OCI-LY7 (cell line): ENCODE data around the gene SMTNL2. TPM values are rescaled to one million over a fixed set of nuclear protein-coding genes. Genes with fewer than 3 reads are reported as not detected.

Experiments
- BruUV-seq: library from RNA; stranded (reverse); fragments of 400-500 nt; replicated peaks from 2 replicates; lab custom pipeline; 2021; lab: Mats Ljungman, UMichigan
- CTCF ChIA-PET: fragments of 300-600 bp; sonication (Branson Sonifier 250); formaldehyde crosslinking; loops from one replicate; lab custom pipeline; 2022; ENCODE audit warnings: antibody characterized with exemption; ENCODE audit not compliant: unreplicated experiment; lab: Charles Lee
- POLR2A ChIA-PET: fragments of 300-600 bp; sonication (Branson Sonifier 250); formaldehyde crosslinking; loops from one replicate; lab custom pipeline; 2022; ENCODE audit warnings: antibody characterized with exemption; lab: Charles Lee
- DNase-seq: peaks from one replicate; pipeline ENCODE4 v3.0.0-alpha.2; 2015; ENCODE audit warnings: low spot score
- H2AFZ ChIP-seq: fragments of 200-600 bp; sonication (generic), shearing (Covaris generic); 2 replicates; pipeline ENCODE4 v1.6.1; 2014; ENCODE audit warnings: mild to moderate bottlenecking, antibody characterized with exemption, low read length, moderate library complexity
- H3K27ac ChIP-seq: fragments of 200-600 bp; sonication (generic); 2 replicates; pipeline ENCODE4 v1.5.1; 2014; ENCODE audit warnings: mixed run types, low read depth, mild to moderate bottlenecking, moderate library complexity, low read length, inconsistent platforms; ENCODE audit not compliant: poor library complexity, severe bottlenecking
- H3K36me3 ChIP-seq: fragments of 200-600 bp; sonication (generic); 2 replicates; pipeline ENCODE4 v1.6.1; 2014; ENCODE audit warnings: mild to moderate bottlenecking, antibody characterized with exemption, low read length, moderate library complexity, mixed read lengths; ENCODE audit not compliant: insufficient read depth
- H3K4me1 ChIP-seq: fragments of 200-600 bp; sonication (generic); 2 replicates; pipeline ENCODE4 v1.5.1; 2014; ENCODE audit warnings: mild to moderate bottlenecking, low read length; ENCODE audit not compliant: insufficient read depth, poor library complexity, severe bottlenecking
- H3K4me2 ChIP-seq: fragments of 200-600 bp; sonication (generic); 2 replicates; pipeline ENCODE4 v1.6.1; 2014; ENCODE audit warnings: mild to moderate bottlenecking, low read length
- H3K4me3 ChIP-seq: fragments of 200-600 bp; sonication (generic); 2 replicates; pipeline ENCODE4 v1.5.1; 2014; ENCODE audit warnings: mild to moderate bottlenecking, low read depth, low read length; ENCODE audit not compliant: poor library complexity, severe bottlenecking
- H3K79me2 ChIP-seq: fragments of 200-600 bp; sonication (generic); 2 replicates; pipeline ENCODE4 v1.6.1; 2016; ENCODE audit warnings: low read depth, mild to moderate bottlenecking, low read length, moderate library complexity, mixed read lengths; ENCODE audit not compliant: insufficient read depth
- H3K9me2 ChIP-seq: fragments of 200-600 bp; sonication (generic); 2 replicates; pipeline ENCODE4 v1.6.1; 2016; ENCODE audit warnings: mild to moderate bottlenecking, low read length, mixed read lengths; ENCODE audit not compliant: insufficient read depth
- H3K9me3 ChIP-seq: fragments of 200-600 bp; sonication (generic); 2 replicates; pipeline ENCODE4 v1.6.1; 2014; ENCODE audit warnings: mild to moderate bottlenecking, mixed run types, low read length, mixed read lengths
- H4K20me1 ChIP-seq: fragments of 200-600 bp; sonication (generic); 2 replicates; pipeline ENCODE4 v1.6.1; 2014; ENCODE audit warnings: mild to moderate bottlenecking, antibody characterized with exemption, low read length, moderate library complexity, mixed read lengths; ENCODE audit not compliant: insufficient read depth
- CTCF ChIP-seq: fragments of 200-600 bp; sonication (generic); conservative IDR thresholded peaks from 2 replicates; pipeline ENCODE4 v1.5.1; 2014; ENCODE audit warnings: mild to moderate bottlenecking, antibody characterized with exemption, low read length, moderate library complexity, mixed read lengths
- EZH2phosphoT487 ChIP-seq: fragments of 200-600 bp; sonication (generic); IDR thresholded peaks from 2 replicates; pipeline ENCODE4 v1.6.1; 2018; ENCODE audit warnings: low read depth, borderline replicate concordance, mild to moderate bottlenecking, mixed run types, antibody characterized with exemption, low read length, moderate library complexity, mixed read lengths
- intact Hi-C: fragments of 100-400 bp; cut with micrococcal nuclease; formaldehyde crosslinking; loops from one replicate; pipeline ENCODE4 v1.10.0; 2022; ENCODE audit not compliant: unreplicated experiment
- total RNA-seq, 2 experiments: library from RNA; depleted of rRNA in 1 of 2; stranded (reverse); fragments of >200 nt in 1 of 2; shearing (Covaris generic) in 1 of 2; gene quantifications; 2 replicates each; pipeline ENCODE4 v1.2.3, GENCODE V29; 2014 to 2022

Gene SMTNL2
- total RNA-seq, 2 experiments from 2014 or later = not detected

GRCh38 chr17:4557626-4558346, 26.5 kb upstream of the SMTNL2 start:
- Histone ChIP-seq H3K9me3 (no peaks in the 10 kb centered on the region), H3K27ac (no peak overlapping the region), H3K36me3 (peaks cover 22% of the 10 kb centered on the region), H3K79me2 (peaks cover 24% of the 10 kb centered on the region), H3K4me3 (no peak overlapping the region), H3K9me2 (no peaks in the 10 kb centered on the region), H2AFZ (no peak overlapping the region), H4K20me1 (no peaks in the 10 kb centered on the region), H3K4me1 (peaks cover 47% of the 10 kb centered on the region), H3K4me2 (no peak overlapping the region)
- CTCF ChIA-PET = interaction anchor here (0.6 to 1.3 kb wide), 3 partner anchors 8 to 137 kb away, joined by 3 to 6 read pairs (median 3); no protein-coding TSS in a partner anchor
- intact Hi-C loops = loop anchor here (5.0 kb wide), 1 partner anchor 415 kb away; the partner anchor contains the start of genes CYB5D2 and ZZEF1
- no peak for DNase-seq
- no TSS peak for BruUV-seq
- no peak for TF ChIP-seq CTCF
- no peak for TF ChIP-seq EZH2phosphoT487
- POLR2A ChIA-PET = interaction anchor here (0.6 to 0.7 kb wide), 3 partner anchors 97 to 391 kb away, joined by 3 to 8 read pairs (median 3); no protein-coding TSS in a partner anchor

- Histone ChIP-seq H3K27ac (no peak overlapping the region), H3K36me3 (peaks cover 15% of the 10 kb centered on the region), H3K4me1 (peaks cover 44% of the 10 kb centered on the region), H3K4me2 (no peak overlapping the region), H3K4me3 (no peak overlapping the region), H3K9me3 (no peaks in the 10 kb centered on the region), H4K20me1 (no peaks in the 10 kb centered on the region), H3K9me2 (no peaks in the 10 kb centered on the region), H2AFZ (no peak overlapping the region), H3K79me2 (peaks cover 17% of the 10 kb centered on the region)
- no peak for TF ChIP-seq EZH2phosphoT487
- TF ChIP-seq CTCF = no peak
- POLR2A ChIA-PET = no interaction called here
- BruUV-seq = no TSS peak
- CTCF ChIA-PET = no interaction called here
- intact Hi-C loops = loop anchor here (5.0 kb wide), 1 partner anchor 416 kb away; the partner anchor contains the start of genes CYB5D2 and ZZEF1
- no peak for DNase-seq
Observed at GRCh38 chr17:4558347-4558971, 25.9 kb upstream of the SMTNL2 start.
